NCI-H1105 treated with DMSO at 0.1 percent for 48 hours (cell line): ENCODE data around the gene PLCB1.

ENCODE experiments used
- DNase-seq: peaks from one replicate; lab custom pipeline; 2025; lab: John Stamatoyannopoulos, UW

The PLCB1 gene

DNA sequence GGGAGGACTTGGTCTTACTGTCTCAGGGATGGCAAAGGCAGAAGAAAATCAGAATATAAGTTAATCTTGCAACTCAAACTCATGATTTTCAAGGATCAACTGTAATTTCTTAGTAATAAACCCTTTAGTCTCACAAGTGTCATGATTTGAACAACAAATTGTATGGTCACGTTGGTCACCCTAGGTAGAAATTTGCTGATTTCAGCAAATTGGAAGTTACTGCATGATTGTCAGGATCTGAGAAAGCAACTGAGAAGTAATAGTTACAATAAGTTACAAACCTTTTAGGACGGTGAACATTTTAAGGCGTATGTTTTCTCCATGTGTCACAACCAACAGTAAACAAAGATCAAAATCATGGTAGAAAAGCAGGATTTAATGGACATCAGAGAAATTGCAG lies 375.2 kb downstream of the PLCB1 start:
- DNase-seq, result no peak

- DNase-seq, result peak; percentile 78
Observed at GRCh38 chr20:8509809-8510208, 377.7 kb downstream of the PLCB1 start.

- no peak for DNase-seq
Observed at GRCh38 chr20:8510808-8511207, 378.7 kb downstream of the PLCB1 start.

DNA sequence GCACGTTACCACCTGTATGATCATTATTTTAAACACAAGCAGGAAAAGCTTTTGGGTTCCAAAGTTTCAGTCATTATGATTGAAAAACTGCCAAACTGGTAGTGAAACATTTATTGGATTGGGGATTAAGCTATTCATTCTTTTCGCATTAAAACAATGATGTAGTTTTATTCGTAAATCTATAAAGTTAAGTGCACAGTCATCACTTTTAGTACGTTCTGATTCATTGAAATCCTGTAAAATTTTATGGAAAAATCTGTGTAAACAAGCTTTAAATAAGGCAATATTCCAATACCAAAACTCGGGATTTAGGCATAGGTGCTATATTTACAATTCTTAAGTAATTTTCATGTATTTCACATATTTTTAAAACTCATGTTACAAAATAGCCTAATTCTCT lies 379.9 kb downstream of the PLCB1 start:
- no peak for DNase-seq

GRCh38 chr20:8515810-8516435 lies 383.9 kb downstream of the PLCB1 start:
- DNase-seq, result no peak

GRCh38 chr20:8518878-8519277 lies 386.8 kb downstream of the PLCB1 start:
- DNase-seq, result no peak

DNA sequence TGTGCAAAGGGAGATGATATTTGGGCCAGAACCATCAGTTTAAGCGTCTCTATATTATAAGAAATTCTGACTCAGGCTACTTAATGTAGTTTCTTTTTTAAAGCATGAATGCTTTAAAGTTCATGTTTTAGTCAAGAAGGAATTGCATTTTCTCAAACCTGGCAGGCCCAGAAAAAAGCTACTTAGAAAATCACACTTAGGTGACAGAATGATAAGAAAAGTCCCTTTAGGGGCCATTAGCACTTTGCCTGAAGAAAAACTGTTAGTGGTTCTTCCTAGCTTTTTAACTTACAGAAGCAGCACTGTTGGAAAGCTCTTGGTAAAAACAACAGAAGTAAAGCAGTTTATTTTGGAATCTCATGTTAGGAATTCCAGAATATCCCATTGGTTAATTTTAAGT lies 387.8 kb downstream of the PLCB1 start:
- no peak for DNase-seq

- DNase-seq, result no peak
Observed at GRCh38 chr20:8522168-8522567, 390.1 kb downstream of the PLCB1 start.

DNA sequence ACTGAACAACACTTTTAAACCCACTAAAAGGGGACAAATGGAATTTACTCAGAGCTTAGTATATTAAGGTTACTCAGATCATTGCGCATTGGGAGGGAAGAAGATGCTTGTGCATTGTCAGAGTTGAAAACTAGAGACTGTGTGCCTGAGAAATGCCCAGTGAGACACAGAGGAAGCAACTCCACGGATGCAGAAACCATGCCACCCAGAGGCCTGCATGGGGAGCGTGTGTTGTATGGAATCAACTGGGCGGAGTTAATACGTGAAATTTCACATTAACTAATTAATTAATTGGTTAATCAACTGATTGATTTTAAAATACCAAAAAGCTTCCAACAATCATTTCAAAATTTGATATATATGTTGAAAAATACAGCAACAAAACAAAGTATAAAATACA lies 391.6 kb downstream of the PLCB1 start:
- DNase-seq, result peak; percentile 25

DNA sequence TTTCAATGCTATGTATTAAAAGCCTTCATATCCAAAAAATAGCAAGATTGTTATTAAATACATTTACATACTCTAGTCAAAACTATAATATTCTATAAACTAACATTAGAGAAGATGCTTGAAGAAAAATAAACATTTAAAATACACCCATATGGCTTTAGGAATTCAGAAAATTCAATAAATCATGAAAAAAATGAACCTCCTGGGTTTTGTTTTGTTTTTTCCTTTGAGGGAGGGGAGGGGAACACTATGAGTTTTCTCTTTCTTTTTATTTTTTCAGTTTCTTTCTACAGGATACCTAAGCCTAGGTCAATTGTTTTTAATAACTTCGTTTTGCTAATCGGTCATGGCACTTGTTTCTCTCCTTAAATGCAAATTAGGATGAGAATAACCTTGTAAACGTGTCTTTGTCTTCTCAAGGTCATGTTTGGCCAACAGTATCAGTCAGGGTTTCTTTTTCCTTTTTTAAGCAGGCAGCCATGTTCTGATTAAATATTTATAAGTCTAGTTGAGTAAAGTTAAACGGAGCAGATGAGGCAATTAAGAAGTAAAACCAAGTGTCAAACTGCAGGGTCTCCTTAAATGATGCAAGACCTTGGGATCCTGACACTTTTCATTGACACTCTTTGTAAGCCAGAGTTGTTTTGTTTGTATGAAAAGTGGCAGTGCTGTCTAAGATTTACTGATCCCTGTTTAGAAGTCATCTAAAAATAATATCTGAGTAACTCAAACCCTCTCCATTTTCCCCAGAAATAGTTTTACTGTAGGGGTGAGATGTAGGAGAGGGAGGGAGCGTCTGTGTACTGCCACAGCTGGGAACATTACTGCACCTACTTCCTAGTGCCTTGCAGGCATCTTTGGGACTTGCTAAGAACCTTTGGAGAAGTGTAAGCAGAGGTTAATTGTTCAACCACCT lies 392.3 kb downstream of the PLCB1 start:
- no peak for DNase-seq

- no peak for DNase-seq
Observed at GRCh38 chr20:8525017-8525343, 392.9 kb downstream of the PLCB1 start.

DNA sequence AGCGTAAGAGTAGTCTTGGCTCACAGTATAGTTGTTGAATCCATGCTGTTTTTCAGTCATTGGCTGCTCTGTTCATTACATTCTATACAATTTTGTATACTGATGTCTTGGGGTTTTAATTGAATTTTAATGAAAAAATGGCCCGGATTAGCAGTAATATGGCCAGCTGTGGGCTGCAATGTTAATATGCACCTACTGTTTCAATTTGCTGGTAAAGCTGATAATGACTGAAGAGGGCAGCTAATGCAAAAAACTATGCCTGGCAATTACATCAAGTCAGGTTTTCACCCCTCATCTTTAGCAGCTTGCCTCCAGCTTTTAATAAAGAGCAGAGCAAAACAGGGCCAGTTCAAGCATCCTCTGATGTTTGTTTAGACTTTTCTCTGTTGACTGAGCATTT lies 394.5 kb downstream of the PLCB1 start:
- no peak for DNase-seq

DNA sequence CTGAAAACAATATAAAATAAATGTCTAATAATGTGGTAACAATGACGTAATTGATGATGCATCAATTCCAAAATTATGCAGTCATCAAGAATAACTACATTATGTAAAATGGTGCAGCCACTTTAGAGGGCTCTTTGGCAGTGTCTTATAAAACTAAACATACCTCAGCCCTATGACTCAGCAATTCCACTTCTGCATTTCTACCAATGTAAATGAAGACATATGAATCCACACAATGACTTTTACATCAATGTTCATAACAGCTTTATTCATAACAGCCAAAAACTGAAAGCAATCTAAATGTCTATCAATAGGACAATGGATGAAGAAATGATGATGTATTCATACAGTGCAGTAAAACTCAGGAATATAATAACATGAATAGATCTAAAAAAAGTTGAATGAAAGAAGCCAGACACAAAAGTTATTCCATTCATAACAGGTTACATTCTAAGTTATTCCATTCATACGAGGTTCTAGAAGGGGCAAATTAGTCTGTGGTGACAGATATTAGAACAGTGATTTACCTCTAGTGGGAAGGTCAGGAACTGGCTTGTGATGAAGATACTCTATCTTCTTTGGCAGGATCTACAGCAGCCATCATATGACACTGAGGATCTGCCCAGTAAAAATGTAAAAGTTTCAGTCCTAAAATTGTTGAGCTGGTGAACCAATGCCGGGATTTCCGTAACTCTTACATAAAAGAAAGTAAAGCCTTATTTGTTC lies 396.1 kb downstream of the PLCB1 start:
- DNase-seq, result no peak

GRCh38 chr20:8530022-8530421 lies 398.0 kb downstream of the PLCB1 start:
- no peak for DNase-seq

GRCh38 chr20:8532169-8532568 lies 400.1 kb downstream of the PLCB1 start:
- peak; percentile 28 for DNase-seq

- DNase-seq, result no peak
Observed at GRCh38 chr20:8534368-8535160, 402.5 kb downstream of the PLCB1 start.

GRCh38 chr20:8535403-8536261 lies 403.6 kb downstream of the PLCB1 start:
- peak; percentile 30 for DNase-seq

DNA sequence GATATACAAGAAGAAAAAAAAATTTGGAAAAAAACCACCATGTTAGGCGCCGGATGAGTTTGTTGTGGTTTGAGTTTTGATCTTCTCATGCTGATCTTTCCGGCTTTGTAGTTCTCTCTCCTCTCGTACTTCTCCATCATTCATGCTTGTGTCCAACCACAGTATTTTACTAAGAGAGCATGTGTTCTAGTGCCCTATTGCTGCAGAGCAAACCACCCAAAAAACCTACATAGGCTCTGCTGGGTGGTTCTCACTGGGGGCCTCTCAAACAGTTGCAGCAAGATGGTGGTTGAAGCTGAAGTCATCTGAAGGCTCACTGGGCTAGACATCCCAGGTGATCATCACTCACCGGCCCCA lies 404.2 kb downstream of the PLCB1 start:
- DNase-seq, result no peak

DNA sequence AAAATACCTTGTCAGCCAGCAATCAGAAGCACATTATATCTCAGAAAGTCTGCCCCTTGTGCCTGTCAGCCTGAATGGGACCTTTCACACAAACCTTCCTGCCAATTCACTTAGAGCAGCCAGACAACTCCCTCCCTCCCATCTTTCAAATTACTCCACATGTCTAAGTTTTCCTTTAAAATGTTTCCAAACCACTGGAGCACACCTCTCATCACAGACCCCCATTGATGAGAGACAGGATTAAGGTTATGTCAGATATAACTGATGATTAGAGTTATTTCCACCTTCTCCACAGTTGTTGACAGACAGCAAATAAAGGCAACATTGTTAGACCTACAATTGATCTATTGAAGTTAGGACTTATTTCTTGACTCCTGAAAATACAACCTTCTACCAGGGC lies 408.4 kb downstream of the PLCB1 start:
- DNase-seq, result no peak

GRCh38 chr20:8542110-8542486 lies 410.0 kb downstream of the PLCB1 start:
- DNase-seq, result no peak

DNA sequence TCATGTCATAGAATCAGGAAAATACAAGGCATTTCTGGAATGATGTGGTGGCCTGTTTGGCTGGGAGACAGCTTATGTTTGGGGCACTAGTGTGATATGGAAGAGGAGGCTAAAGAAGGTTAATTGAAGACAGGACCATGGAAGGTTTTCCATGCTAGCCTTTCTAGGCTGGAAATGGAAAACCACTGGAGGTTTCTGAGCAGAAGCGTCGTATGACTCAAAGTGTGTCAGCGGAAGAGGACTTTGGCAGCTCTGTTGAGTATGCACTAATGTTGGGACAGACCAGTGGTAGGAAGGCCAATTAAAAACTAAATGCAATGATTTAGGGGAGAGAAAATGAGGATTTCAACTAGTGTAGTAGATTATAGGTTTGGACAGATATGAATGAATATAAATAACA lies 413.1 kb downstream of the PLCB1 start:
- no peak for DNase-seq
